GM10266 (cell line): ENCODE measurements around the gene LRP8.

Experiments
- DNase-seq: peaks from one replicate; pipeline ENCODE4 v3.0.0; 2012; ENCODE audit errors: extremely low spot score
- CTCF ChIP-seq: IDR thresholded peaks from 2 replicates; pipeline ENCODE4 v1.5.1; 2012; ENCODE audit warnings: mild to moderate bottlenecking, low read depth; ENCODE audit not compliant: control insufficient read depth, insufficient read depth; ENCODE audit errors: missing control alignments

The LRP8 gene

GRCh38 chr1:53256511-53257453, 71.1 kb downstream of the LRP8 start:
- no peak for DNase-seq
- TF ChIP-seq CTCF = no peak

- no peak for DNase-seq
- no peak for TF ChIP-seq CTCF
Observed at GRCh38 chr1:53255031-53255430, 72.8 kb downstream of the LRP8 start.

GRCh38 chr1:53254011-53254640, 73.7 kb downstream of the LRP8 start:
- no peak for DNase-seq
- TF ChIP-seq CTCF = no peak

GRCh38 chr1:53250325-53250724, 77.5 kb downstream of the LRP8 start:
- no peak for TF ChIP-seq CTCF
- no peak for DNase-seq

- DNase-seq = no peak
Observed at GRCh38 chr1:53249706-53250105, 78.2 kb downstream of the LRP8 start.

GRCh38 chr1:53246261-53247134, 81.4 kb downstream of the LRP8 start:
- DNase-seq = no peak
- no peak for TF ChIP-seq CTCF

More at GRCh38 chr1:53249706-53250105, 78.2 kb downstream of the LRP8 start:
- TF ChIP-seq CTCF = no peak
